Activated CD8-positive, alpha-beta T cell treated with anti-CD3 and anti-CD28 coated beads, Interleukin-2, amount 10 ng/mL, durations not matched to agents 7 days and 5 days (primary cell): ENCODE results near the gene CCDC78. TPM values are rescaled to one million over a fixed set of nuclear protein-coding genes. Genes with fewer than 3 reads are reported as not detected.
A peak's percentile ranks its signal among the peaks of the same experiment; 100 is the strongest.

Source experiments
- ATAC-seq: fragments of 150-1000 bp; cut with Tn5 transposase; one replicate; pipeline ENCODE4 v1.10.0; 2021; ENCODE audit warnings: moderate library complexity
- CTCF ChIA-PET: fragments of 350-600 bp; sonication (Branson Sonifier 250); formaldehyde crosslinking; loops from one replicate; lab custom pipeline; 2021; ENCODE audit warnings: antibody characterized with exemption; lab: Charles Lee
- POLR2A ChIA-PET: fragments of 350-600 bp; sonication (Branson Sonifier 250); formaldehyde crosslinking; loops from one replicate; lab custom pipeline; 2021; ENCODE audit warnings: antibody characterized with exemption; lab: Charles Lee
- DNase-seq: peaks from one replicate; pipeline ENCODE4 v3.0.0-alpha.2; 2020
- H3K27ac Mint-ChIP-seq: one replicate; pipeline ENCODE4 v1.8.0; 2021; ENCODE audit warnings: mild to moderate bottlenecking, mixed read lengths
- H3K27me3 Mint-ChIP-seq: one replicate; pipeline ENCODE4 v1.8.0; 2021; ENCODE audit warnings: low read depth, mixed read lengths
- H3K36me3 Mint-ChIP-seq: one replicate; pipeline ENCODE4 v1.8.0; 2021; ENCODE audit warnings: low read depth, mixed read lengths
- H3K4me1 Mint-ChIP-seq: one replicate; pipeline ENCODE4 v1.8.0; 2021; ENCODE audit warnings: low read depth, mixed read lengths
- H3K4me3 Mint-ChIP-seq: one replicate; pipeline ENCODE4 v1.8.0; 2021; ENCODE audit warnings: mild to moderate bottlenecking, mixed read lengths
- H3K9me3 Mint-ChIP-seq: one replicate; pipeline ENCODE4 v1.8.0; 2022; ENCODE audit warnings: mixed read lengths; ENCODE audit not compliant: insufficient read depth
- total RNA-seq, 2 experiments: library from RNA; stranded (reverse); gene quantifications; one replicate each; pipeline ENCODE4 v1.2.3, GENCODE V29; 2021

Gene CCDC78
- total RNA-seq, 2 experiments from 2014 or later, result 3.9 TPM

GRCh38 chr16:711548-712320 lies 14.5 kb downstream of the CCDC78 start:
- ChIA-PET POLR2A (no interaction called here), CTCF (interaction anchor here (0.7 to 3.7 kb wide), 19 partner anchors 9 to 345 kb away, joined by 3 to 51 read pairs (median 4); partner anchors contain the start of genes ANTKMT, CHTF18, CIAO3 and RPUSD1)
- no peaks in the 10 kb centered on the region for H3K9me3 Mint-ChIP-seq
- peak; percentile 65 for ATAC-seq
- no peak overlapping the region for H3K27ac Mint-ChIP-seq
- H3K4me1 Mint-ChIP-seq, result peaks cover 11% of the 10 kb centered on the region
- no peaks in the 10 kb centered on the region for H3K36me3 Mint-ChIP-seq
- H3K4me3 Mint-ChIP-seq, result no peak overlapping the region
- peak; percentile 85 for DNase-seq
- H3K27me3 Mint-ChIP-seq, result peaks cover 24% of the 10 kb centered on the region

GRCh38 chr16:711084-711483 lies 15.2 kb downstream of the CCDC78 start:
- Mint-ChIP-seq H3K27me3 (peaks cover 26% of the 10 kb centered on the region), H3K36me3 (no peaks in the 10 kb centered on the region), H3K27ac (no peak overlapping the region), H3K9me3 (no peaks in the 10 kb centered on the region), H3K4me3 (no peak overlapping the region), H3K4me1 (peaks cover 9% of the 10 kb centered on the region)
- DNase-seq (no peak), ATAC-seq (no peak)
- CTCF ChIA-PET, result interaction anchor here (3.7 kb wide), 1 partner anchor 74 kb away, joined by 51 read pairs; the partner anchor contains the start of genes CHTF18 and RPUSD1
- POLR2A ChIA-PET, result no interaction called here

DNA sequence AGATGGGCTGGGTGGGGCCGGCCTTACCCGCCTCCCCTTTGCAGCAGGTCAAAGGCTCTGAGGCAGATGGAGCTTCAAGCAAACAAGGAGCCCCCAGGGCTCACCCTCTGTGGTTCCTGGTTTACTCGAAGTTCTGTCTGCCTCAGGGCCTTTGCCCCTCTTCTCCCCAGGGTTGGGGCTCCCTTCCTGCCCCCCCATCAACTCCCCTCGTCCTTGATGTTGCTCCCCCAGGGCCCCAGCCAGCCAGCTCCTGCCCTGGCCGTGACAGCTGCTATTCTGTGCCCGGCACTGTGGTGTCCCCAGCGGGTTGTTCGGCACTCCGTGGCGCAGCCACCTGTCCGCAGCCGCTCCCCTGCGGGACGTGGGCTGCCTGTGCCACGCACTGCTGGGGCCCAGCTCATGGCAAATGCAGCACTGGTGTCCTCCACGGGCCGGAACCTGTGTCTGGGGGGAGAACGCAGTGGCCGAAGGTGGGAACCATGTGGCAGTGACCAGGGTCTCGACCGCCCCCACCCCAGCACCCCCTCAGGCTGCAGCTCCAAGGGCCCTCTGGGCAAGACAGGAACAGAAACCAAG lies 15.7 kb downstream of the CCDC78 start:
- Mint-ChIP-seq H3K27ac (no peak overlapping the region), H3K27me3 (peaks cover 26% of the 10 kb centered on the region), H3K4me1 (peaks cover 6% of the 10 kb centered on the region), H3K36me3 (no peaks in the 10 kb centered on the region), H3K4me3 (no peak overlapping the region), H3K9me3 (no peaks in the 10 kb centered on the region)
- CTCF ChIA-PET, result interaction anchor here (1.0 to 3.7 kb wide), 2 partner anchors 25 to 75 kb away, joined by 3 to 51 read pairs; partner anchors contain the start of genes CHTF18 and RPUSD1
- POLR2A ChIA-PET, result no interaction called here
- DNase-seq, result no peak
- no peak for ATAC-seq

GRCh38 chr16:709566-710499 lies 16.4 kb downstream of the CCDC78 start:
- H3K27me3 Mint-ChIP-seq, result peaks cover 26% of the 10 kb centered on the region
- ChIA-PET CTCF (interaction anchor here (1.0 to 3.7 kb wide), 2 partner anchors 26 to 76 kb away, joined by 3 to 51 read pairs; partner anchors contain the start of genes CHTF18 and RPUSD1), POLR2A (no interaction called here)
- no peak for DNase-seq
- no peak overlapping the region for H3K4me3 Mint-ChIP-seq
- no peak for ATAC-seq
- no peak overlapping the region for H3K27ac Mint-ChIP-seq
- peaks cover 6% of the 10 kb centered on the region for H3K4me1 Mint-ChIP-seq
- H3K36me3 Mint-ChIP-seq, result no peaks in the 10 kb centered on the region
- H3K9me3 Mint-ChIP-seq, result no peaks in the 10 kb centered on the region

DNA sequence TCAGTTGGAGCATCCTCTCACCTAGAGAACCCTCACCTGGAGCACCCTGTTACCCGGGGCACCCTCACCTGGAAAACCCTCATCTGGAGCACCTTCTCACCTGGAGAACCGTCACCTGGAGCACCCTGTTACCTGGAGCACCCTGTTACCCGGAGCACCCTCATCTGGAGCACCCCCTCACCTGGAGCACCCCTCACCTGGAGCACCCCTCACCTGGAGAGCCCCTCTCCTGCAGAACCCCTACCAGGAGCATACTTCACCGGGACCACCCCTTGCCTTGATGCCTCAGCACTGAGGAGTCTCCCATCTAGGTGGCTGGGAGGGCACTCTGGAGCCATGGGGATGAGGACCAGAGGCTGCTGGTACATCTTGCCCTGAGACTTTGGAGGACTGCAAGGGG lies 17.3 kb downstream of the CCDC78 start:
- no peaks in the 10 kb centered on the region for H3K9me3 Mint-ChIP-seq
- H3K4me3 Mint-ChIP-seq, result no peak overlapping the region
- POLR2A ChIA-PET, result interaction anchor here (0.9 kb wide), 1 partner anchor 13 kb away, joined by 3 read pairs; no protein-coding TSS in a partner anchor
- CTCF ChIA-PET, result interaction anchor here (1.2 kb wide), 1 partner anchor 32 kb away, joined by 3 read pairs; the partner anchor contains the start of gene CIAO3
- H3K36me3 Mint-ChIP-seq, result no peaks in the 10 kb centered on the region
- H3K4me1 Mint-ChIP-seq, result peaks cover 2% of the 10 kb centered on the region
- no peak for ATAC-seq
- no peak for DNase-seq
- H3K27me3 Mint-ChIP-seq, result peaks cover 29% of the 10 kb centered on the region
- no peak overlapping the region for H3K27ac Mint-ChIP-seq

DNA sequence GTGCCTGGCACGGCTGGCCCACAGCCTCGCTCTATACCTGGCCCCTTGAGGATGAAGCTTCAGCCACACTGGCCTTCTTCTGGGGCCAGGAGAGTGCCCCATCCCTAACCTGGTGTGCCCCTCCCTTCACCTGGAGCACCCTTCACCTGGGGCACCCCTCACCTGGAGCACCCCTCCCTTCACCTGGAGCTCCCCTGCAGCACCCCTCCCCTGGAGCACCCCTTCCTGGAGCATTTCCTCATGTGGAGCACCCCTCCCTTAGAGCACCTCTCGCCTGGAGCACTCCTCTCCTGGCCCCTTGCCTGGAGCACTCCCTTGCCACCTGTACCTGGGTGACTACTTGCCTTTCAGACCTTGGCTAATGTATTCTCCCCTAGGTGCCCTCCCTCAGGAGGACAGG lies 18.2 kb downstream of the CCDC78 start:
- Mint-ChIP-seq H3K27me3 (peaks cover 35% of the 10 kb centered on the region), H3K36me3 (no peaks in the 10 kb centered on the region), H3K4me1 (peaks cover 1% of the 10 kb centered on the region), H3K4me3 (no peak overlapping the region), H3K9me3 (no peaks in the 10 kb centered on the region), H3K27ac (no peak overlapping the region)
- ATAC-seq, result no peak
- no peak for DNase-seq
- ChIA-PET CTCF (interaction anchor here (1.0 to 1.7 kb wide), 5 partner anchors 8 to 79 kb away, joined by 3 to 4 read pairs (median 3); partner anchors contain the start of gene CIAO3), POLR2A (interaction anchor here (0.9 to 1.0 kb wide), 2 partner anchors 14 to 18 kb away, joined by 3 read pairs; no protein-coding TSS in a partner anchor)

- ChIA-PET POLR2A (no interaction called here), CTCF (interaction anchor here (1.0 to 1.7 kb wide), 4 partner anchors 9 to 80 kb away, joined by 3 to 5 read pairs (median 4); no protein-coding TSS in a partner anchor)
- ATAC-seq, result no peak
- H3K4me3 Mint-ChIP-seq, result no peak overlapping the region
- no peaks in the 10 kb centered on the region for H3K36me3 Mint-ChIP-seq
- no peaks in the 10 kb centered on the region for H3K9me3 Mint-ChIP-seq
- DNase-seq, result no peak
- peaks cover 41% of the 10 kb centered on the region for H3K27me3 Mint-ChIP-seq
- peaks cover 1% of the 10 kb centered on the region for H3K4me1 Mint-ChIP-seq
- H3K27ac Mint-ChIP-seq, result no peak overlapping the region
Measured at GRCh38 chr16:707062-707538, 19.1 kb downstream of the CCDC78 start.

GRCh38 chr16:706189-707061 lies 19.8 kb downstream of the CCDC78 start:
- no peak for DNase-seq
- H3K27me3 Mint-ChIP-seq, result peaks cover 48% of the 10 kb centered on the region
- H3K9me3 Mint-ChIP-seq, result no peaks in the 10 kb centered on the region
- CTCF ChIA-PET, result interaction anchor here (1.0 to 1.7 kb wide), 3 partner anchors 13 to 80 kb away, joined by 3 to 5 read pairs (median 4); no protein-coding TSS in a partner anchor
- POLR2A ChIA-PET, result interaction anchor here (1.1 kb wide), 1 partner anchor 16 kb away, joined by 3 read pairs; no protein-coding TSS in a partner anchor
- H3K27ac Mint-ChIP-seq, result no peak overlapping the region
- no peak overlapping the region for H3K4me3 Mint-ChIP-seq
- no peaks in the 10 kb centered on the region for H3K36me3 Mint-ChIP-seq
- no peak for ATAC-seq
- no peaks in the 10 kb centered on the region for H3K4me1 Mint-ChIP-seq

DNA sequence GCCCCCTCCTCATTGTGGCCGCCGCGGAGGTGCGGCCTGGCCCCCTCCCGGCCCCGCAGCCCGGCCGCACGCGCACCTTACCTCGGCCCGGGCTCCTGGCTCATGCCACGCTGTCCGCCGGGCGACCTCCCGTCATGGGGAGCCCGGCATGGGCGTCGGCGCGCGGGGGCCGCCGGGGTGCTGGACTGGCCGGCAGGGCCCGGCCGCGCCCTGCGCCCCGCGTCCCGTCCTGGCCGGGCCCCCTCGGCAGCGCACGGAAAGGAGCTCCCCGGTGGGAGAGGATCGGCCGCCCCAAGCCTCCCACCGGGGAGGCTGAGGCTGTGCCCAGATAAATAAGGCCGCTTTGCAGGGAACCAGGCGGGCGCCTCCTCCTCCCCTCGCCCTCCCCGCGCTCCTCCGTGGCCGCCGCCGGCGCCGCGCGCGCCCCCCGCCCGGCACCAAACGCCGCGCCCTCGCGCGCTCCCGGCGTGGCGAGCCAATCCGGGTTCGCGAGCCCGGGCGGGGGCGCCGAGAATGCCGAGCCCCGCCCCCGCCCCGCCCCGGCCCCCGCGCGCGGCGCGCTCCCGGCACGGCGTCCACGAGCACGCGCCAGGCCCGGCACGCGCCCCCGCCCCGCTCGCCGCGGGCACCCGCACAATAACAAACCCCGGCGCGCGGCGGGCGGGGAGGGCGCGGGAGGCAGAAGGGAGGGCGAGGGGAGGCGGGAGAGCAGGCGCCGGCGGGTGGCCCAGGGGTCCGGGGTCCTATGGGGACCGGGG lies 20.6 kb downstream of the CCDC78 start, which contains the start of gene FBXL16:
FBXL16 (minus strand) TSS at position 371 of the 758 bp plus-strand sequence. CDS start 8,396 bp downstream, outside the sequence.
- Mint-ChIP-seq H3K27me3 (peaks cover 51% of the 10 kb centered on the region), H3K4me3 (no peak within 1 kb of the TSS), H3K27ac (no peak within 1 kb of the TSS), H3K4me1 (no peaks in the 10 kb centered on the region), H3K9me3 (no peaks in the 10 kb centered on the region), H3K36me3 (no peaks in the 10 kb centered on the region)
- POLR2A ChIA-PET, result interaction anchor here (1.1 kb wide), 1 partner anchor 15 kb away, joined by 3 read pairs; no protein-coding TSS in a partner anchor
- DNase-seq (no peak), ATAC-seq (no peak)
- CTCF ChIA-PET, result no interaction called here
